OCI-LY7 (cell line): ENCODE data around the gene TTC7B. TPM values are rescaled to one million over a fixed set of nuclear protein-coding genes. Genes with fewer than 3 reads are reported as not detected.

ENCODE experiments used
- BruUV-seq: library from RNA; stranded (reverse); fragments of 400-500 nt; replicated peaks from 2 replicates; lab custom pipeline; 2021; lab: Mats Ljungman, UMichigan
- CTCF ChIA-PET: fragments of 300-600 bp; sonication (Branson Sonifier 250); formaldehyde crosslinking; loops from one replicate; lab custom pipeline; 2022; ENCODE audit warnings: antibody characterized with exemption; ENCODE audit not compliant: unreplicated experiment; lab: Charles Lee
- POLR2A ChIA-PET: fragments of 300-600 bp; sonication (Branson Sonifier 250); formaldehyde crosslinking; loops from one replicate; lab custom pipeline; 2022; ENCODE audit warnings: antibody characterized with exemption; lab: Charles Lee
- DNase-seq: peaks from one replicate; pipeline ENCODE4 v3.0.0-alpha.2; 2015; ENCODE audit warnings: low spot score
- H2AFZ ChIP-seq: fragments of 200-600 bp; sonication (generic), shearing (Covaris generic); 2 replicates; pipeline ENCODE4 v1.6.1; 2014; ENCODE audit warnings: mild to moderate bottlenecking, antibody characterized with exemption, low read length, moderate library complexity
- H3K27ac ChIP-seq: fragments of 200-600 bp; sonication (generic); 2 replicates; pipeline ENCODE4 v1.5.1; 2014; ENCODE audit warnings: mixed run types, low read depth, mild to moderate bottlenecking, moderate library complexity, low read length, inconsistent platforms; ENCODE audit not compliant: poor library complexity, severe bottlenecking
- H3K36me3 ChIP-seq: fragments of 200-600 bp; sonication (generic); 2 replicates; pipeline ENCODE4 v1.6.1; 2014; ENCODE audit warnings: mild to moderate bottlenecking, antibody characterized with exemption, low read length, moderate library complexity, mixed read lengths; ENCODE audit not compliant: insufficient read depth
- H3K4me1 ChIP-seq: fragments of 200-600 bp; sonication (generic); 2 replicates; pipeline ENCODE4 v1.5.1; 2014; ENCODE audit warnings: mild to moderate bottlenecking, low read length; ENCODE audit not compliant: insufficient read depth, poor library complexity, severe bottlenecking
- H3K4me2 ChIP-seq: fragments of 200-600 bp; sonication (generic); 2 replicates; pipeline ENCODE4 v1.6.1; 2014; ENCODE audit warnings: mild to moderate bottlenecking, low read length
- H3K4me3 ChIP-seq: fragments of 200-600 bp; sonication (generic); 2 replicates; pipeline ENCODE4 v1.5.1; 2014; ENCODE audit warnings: mild to moderate bottlenecking, low read depth, low read length; ENCODE audit not compliant: poor library complexity, severe bottlenecking
- H3K79me2 ChIP-seq: fragments of 200-600 bp; sonication (generic); 2 replicates; pipeline ENCODE4 v1.6.1; 2016; ENCODE audit warnings: low read depth, mild to moderate bottlenecking, low read length, moderate library complexity, mixed read lengths; ENCODE audit not compliant: insufficient read depth
- H3K9me2 ChIP-seq: fragments of 200-600 bp; sonication (generic); 2 replicates; pipeline ENCODE4 v1.6.1; 2016; ENCODE audit warnings: mild to moderate bottlenecking, low read length, mixed read lengths; ENCODE audit not compliant: insufficient read depth
- H3K9me3 ChIP-seq: fragments of 200-600 bp; sonication (generic); 2 replicates; pipeline ENCODE4 v1.6.1; 2014; ENCODE audit warnings: mild to moderate bottlenecking, mixed run types, low read length, mixed read lengths
- H4K20me1 ChIP-seq: fragments of 200-600 bp; sonication (generic); 2 replicates; pipeline ENCODE4 v1.6.1; 2014; ENCODE audit warnings: mild to moderate bottlenecking, antibody characterized with exemption, low read length, moderate library complexity, mixed read lengths; ENCODE audit not compliant: insufficient read depth
- CTCF ChIP-seq: fragments of 200-600 bp; sonication (generic); conservative IDR thresholded peaks from 2 replicates; pipeline ENCODE4 v1.5.1; 2014; ENCODE audit warnings: mild to moderate bottlenecking, antibody characterized with exemption, low read length, moderate library complexity, mixed read lengths
- EZH2phosphoT487 ChIP-seq: fragments of 200-600 bp; sonication (generic); IDR thresholded peaks from 2 replicates; pipeline ENCODE4 v1.6.1; 2018; ENCODE audit warnings: low read depth, borderline replicate concordance, mild to moderate bottlenecking, mixed run types, antibody characterized with exemption, low read length, moderate library complexity, mixed read lengths
- intact Hi-C: fragments of 100-400 bp; cut with micrococcal nuclease; formaldehyde crosslinking; loops from one replicate; pipeline ENCODE4 v1.10.0; 2022; ENCODE audit not compliant: unreplicated experiment
- total RNA-seq, 2 experiments: library from RNA; depleted of rRNA in 1 of 2; stranded (reverse); fragments of >200 nt in 1 of 2; shearing (Covaris generic) in 1 of 2; gene quantifications; 2 replicates each; pipeline ENCODE4 v1.2.3, GENCODE V29; 2014 to 2022

Gene TTC7B
- total RNA-seq, 2 experiments from 2014 or later: 0.19 to 0.51 TPM

- Histone ChIP-seq H3K4me3 (no peak overlapping the region), H3K9me2 (no peaks in the 10 kb centered on the region), H2AFZ (no peak overlapping the region), H3K4me1 (no peaks in the 10 kb centered on the region), H4K20me1 (no peaks in the 10 kb centered on the region), H3K4me2 (no peak overlapping the region), H3K27ac (no peak overlapping the region), H3K79me2 (no peaks in the 10 kb centered on the region), H3K36me3 (no peaks in the 10 kb centered on the region), H3K9me3 (no peaks in the 10 kb centered on the region)
- ChIA-PET CTCF (no interaction called here), POLR2A (interaction anchor here (0.6 kb wide), 1 partner anchor 78 kb away, joined by 3 read pairs; no protein-coding TSS in a partner anchor)
- intact Hi-C loops: no loop called here
- TF ChIP-seq CTCF (no peak), EZH2phosphoT487 (no peak)
- no TSS peak for BruUV-seq
- DNase-seq: no peak
These were observed 2.8 kb downstream of the TTC7B start for GRCh38 chr14:90813442-90813841.

GRCh38 chr14:90812109-90812508, 4.1 kb downstream of the TTC7B start:
- no peak overlapping the region for H3K4me3 ChIP-seq
- no peaks in the 10 kb centered on the region for H3K79me2 ChIP-seq
- no peak for TF ChIP-seq CTCF
- TF ChIP-seq EZH2phosphoT487: no peak
- H3K27ac ChIP-seq: no peak overlapping the region
- no peaks in the 10 kb centered on the region for H3K9me2 ChIP-seq
- DNase-seq: no peak
- H3K9me3 ChIP-seq: no peaks in the 10 kb centered on the region
- H3K4me1 ChIP-seq: no peaks in the 10 kb centered on the region
- intact Hi-C loops: no loop called here
- no peaks in the 10 kb centered on the region for H3K36me3 ChIP-seq
- H2AFZ ChIP-seq: no peak overlapping the region
- CTCF ChIA-PET: interaction anchor here (0.8 kb wide), 1 partner anchor 11 kb away, joined by 3 read pairs; no protein-coding TSS in a partner anchor
- H4K20me1 ChIP-seq: no peaks in the 10 kb centered on the region
- BruUV-seq: no TSS peak
- POLR2A ChIA-PET: interaction anchor here (1.1 kb wide), 1 partner anchor 13 kb away, joined by 6 read pairs; no protein-coding TSS in a partner anchor
- no peak overlapping the region for H3K4me2 ChIP-seq

DNA sequence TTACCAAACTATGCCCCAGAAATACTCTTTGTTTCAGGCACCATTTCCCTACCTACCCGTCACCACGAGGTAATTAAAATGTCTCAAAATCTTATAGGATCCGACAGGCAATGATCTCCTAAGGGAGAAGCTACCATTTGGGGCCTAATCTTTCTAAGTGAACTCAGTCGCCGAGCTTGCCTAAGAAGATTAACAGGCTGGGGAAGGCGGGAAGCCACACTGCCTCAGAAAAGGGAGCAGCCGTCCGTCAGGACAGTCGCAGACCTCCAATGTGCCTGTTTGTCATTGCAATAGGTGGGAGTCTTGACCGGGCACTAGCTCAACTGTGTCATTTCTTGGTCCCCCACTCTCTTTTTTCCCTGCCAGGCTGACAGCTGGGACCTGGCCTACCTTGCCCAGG, 4.6 kb downstream of the TTC7B start:
- no peaks in the 10 kb centered on the region for H3K36me3 ChIP-seq
- no peak for TF ChIP-seq CTCF
- no peak for TF ChIP-seq EZH2phosphoT487
- BruUV-seq: no TSS peak
- no peak overlapping the region for H3K4me3 ChIP-seq
- no peaks in the 10 kb centered on the region for H3K9me2 ChIP-seq
- no peak overlapping the region for H2AFZ ChIP-seq
- no peaks in the 10 kb centered on the region for H3K9me3 ChIP-seq
- no peak overlapping the region for H3K4me2 ChIP-seq
- intact Hi-C loops: no loop called here
- no peak for DNase-seq
- no peaks in the 10 kb centered on the region for H3K79me2 ChIP-seq
- H4K20me1 ChIP-seq: no peaks in the 10 kb centered on the region
- ChIA-PET CTCF (no interaction called here), POLR2A (interaction anchor here (0.5 kb wide), 1 partner anchor 11 kb away, joined by 3 read pairs; no protein-coding TSS in a partner anchor)
- no peaks in the 10 kb centered on the region for H3K4me1 ChIP-seq
- H3K27ac ChIP-seq: no peak overlapping the region
